ENCODE data around the gene TNN.

TNN gene

GRCh38 chr1:175178056-175178455 is 110.4 kb downstream of the TNN start:
- Histone ChIP-seq H3K27ac (no peak overlapping the region), H3K4me3 (ENCODE audit: low read depth, low read length) (no peak overlapping the region), H3K36me3 (replicated peaks) (no peaks in the 10 kb centered on the region), H3K27me3 (replicated peaks) (no peaks in the 10 kb centered on the region)
- TF ChIP-seq CTCF (IDR thresholded peaks at IDR 0.05; ENCODE audit: low read depth, low read length, missing control alignments): no peak
- DNase-seq: no peak
- in situ Hi-C loops (cut with HindIII; ENCODE audit: low pct_ligation_motif_present, low sequenced_read_pairs): no loop called here

GRCh38 chr1:175178456-175178855 is 110.8 kb downstream of the TNN start:
- no peak for TF ChIP-seq CTCF (IDR thresholded peaks at IDR 0.05; ENCODE audit: low read depth, low read length, missing control alignments)
- Histone ChIP-seq H3K36me3 (replicated peaks) (no peaks in the 10 kb centered on the region), H3K27me3 (replicated peaks) (no peaks in the 10 kb centered on the region), H3K4me3 (ENCODE audit: low read depth, low read length) (no peak overlapping the region), H3K27ac (no peak overlapping the region)
- DNase-seq: no peak
- in situ Hi-C loops (cut with HindIII; ENCODE audit: low pct_ligation_motif_present, low sequenced_read_pairs): no loop called here

GRCh38 chr1:175179837-175180590 is 112.4 kb downstream of the TNN start:
- Histone ChIP-seq H3K4me3 (ENCODE audit: low read depth, low read length) (no peak overlapping the region), H3K27me3 (replicated peaks) (no peaks in the 10 kb centered on the region), H3K27ac (no peak overlapping the region), H3K36me3 (replicated peaks) (no peaks in the 10 kb centered on the region)
- DNase-seq: no peak
- in situ Hi-C loops (cut with HindIII; ENCODE audit: low pct_ligation_motif_present, low sequenced_read_pairs): no loop called here
- TF ChIP-seq CTCF (IDR thresholded peaks at IDR 0.05; ENCODE audit: low read depth, low read length, missing control alignments): no peak

- Histone ChIP-seq H3K4me3 (ENCODE audit: low read depth, low read length) (no peak overlapping the region), H3K36me3 (replicated peaks) (no peaks in the 10 kb centered on the region), H3K27ac (no peak overlapping the region), H3K27me3 (replicated peaks) (no peaks in the 10 kb centered on the region)
- DNase-seq: no peak
- in situ Hi-C loops (cut with HindIII; ENCODE audit: low pct_ligation_motif_present, low sequenced_read_pairs): no loop called here
- no peak for TF ChIP-seq CTCF (IDR thresholded peaks at IDR 0.05; ENCODE audit: low read depth, low read length, missing control alignments)
These were observed 114.6 kb downstream of the TNN start for GRCh38 chr1:175182201-175182746.

- no peak for DNase-seq
- Histone ChIP-seq H3K36me3 (replicated peaks) (no peaks in the 10 kb centered on the region), H3K4me3 (ENCODE audit: low read depth, low read length) (no peak overlapping the region), H3K27ac (no peak overlapping the region), H3K27me3 (replicated peaks) (no peaks in the 10 kb centered on the region)
- in situ Hi-C loops (cut with HindIII; ENCODE audit: low pct_ligation_motif_present, low sequenced_read_pairs): no loop called here
- no peak for TF ChIP-seq CTCF (IDR thresholded peaks at IDR 0.05; ENCODE audit: low read depth, low read length, missing control alignments)
These were observed 116.0 kb downstream of the TNN start for GRCh38 chr1:175183586-175183985.

- no peak for TF ChIP-seq CTCF (IDR thresholded peaks at IDR 0.05; ENCODE audit: low read depth, low read length, missing control alignments)
- H3K27ac ChIP-seq: no peak overlapping the region
- no peak overlapping the region for H3K4me3 ChIP-seq (ENCODE audit: low read depth, low read length)
- H3K27me3 ChIP-seq (replicated peaks): no peaks in the 10 kb centered on the region
- DNase-seq: no peak
- in situ Hi-C loops (cut with HindIII; ENCODE audit: low pct_ligation_motif_present, low sequenced_read_pairs): no loop called here
- H3K36me3 ChIP-seq (replicated peaks): no peaks in the 10 kb centered on the region
These were observed 118.3 kb downstream of the TNN start for GRCh38 chr1:175185903-175186302.

Data from brain microvascular endothelial cell (primary cell).